HL-60 (cell line): ENCODE measurements around the gene SRPX.
A peak's percentile ranks its signal among the peaks of the same experiment; 100 is the strongest.

Source experiments
- DNase-seq, 2 experiments: peaks; one replicate each; pipeline ENCODE4 v3.0.0-alpha.2; 2010 to 2020; ENCODE audit warnings: low read depth in 1 of 2, low spot score in 1 of 2
- H3K27ac ChIP-seq: fragments of 250-450 bp; sonication (Bioruptor Pico); replicated peaks from 2 replicates; pipeline ENCODE4 v1.5.1; 2020; ENCODE audit warnings: mild to moderate bottlenecking, moderate library complexity
- H3K27me3 ChIP-seq: fragments of 250-450 bp; sonication (Bioruptor Pico); 2 replicates; pipeline ENCODE4 v1.5.1; 2021; ENCODE audit warnings: mild to moderate bottlenecking, moderate library complexity; ENCODE audit not compliant: insufficient read depth, poor library complexity, severe bottlenecking
- H3K4me3 ChIP-seq: replicated peaks from 2 replicates; pipeline ENCODE4 v1.5.1; 2011; ENCODE audit warnings: mild to moderate bottlenecking, control low read depth, low read length; ENCODE audit not compliant: insufficient read depth
- GABPA ChIP-seq: IDR thresholded peaks from 2 replicates; pipeline ENCODE4 v1.6.1; 2012; ENCODE audit warnings: low read depth
- POLR2AphosphoS5 ChIP-seq: IDR thresholded peaks from 2 replicates; pipeline ENCODE4 v1.6.1; 2012; ENCODE audit warnings: low read depth
- SPI1 ChIP-seq: IDR thresholded peaks from 2 replicates; pipeline ENCODE4 v1.6.1; 2012; ENCODE audit warnings: low read depth, mild to moderate bottlenecking, borderline replicate concordance
- TF ChIP-seq, protein P1 (sequence below): IDR thresholded peaks from one replicate; pipeline ENCODE4 v1.5.1; 2011; ENCODE audit warnings: low read length, control low read depth, inconsistent platforms; ENCODE audit not compliant: insufficient read depth
- TF ChIP-seq, protein P2 (sequence below): IDR thresholded peaks from 2 replicates; pipeline ENCODE4 v1.6.1; 2012; ENCODE audit warnings: low read depth; ENCODE audit not compliant: insufficient replicate concordance

The SRPX gene

DNA sequence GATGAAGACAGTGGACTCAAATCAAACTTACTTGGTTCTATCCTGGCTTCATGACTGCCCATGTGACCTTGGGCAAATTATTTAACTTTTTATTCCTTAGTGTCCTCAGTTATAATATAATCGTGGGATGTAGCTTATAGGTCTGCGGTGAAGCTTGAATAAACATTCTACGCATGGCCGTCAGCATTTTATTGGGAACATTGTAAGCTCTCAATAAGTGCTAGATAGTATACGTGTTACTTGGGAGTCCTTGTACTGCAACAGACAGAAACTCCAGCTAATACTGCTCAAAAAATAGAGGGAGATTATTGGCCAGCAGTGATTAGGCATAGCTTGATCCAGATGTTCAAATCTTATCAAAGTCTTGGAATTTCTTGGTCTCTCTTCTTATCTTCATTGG is 109.5 kb downstream of the SRPX start:
- Histone ChIP-seq H3K27me3 (peaks cover 2% of the 10 kb centered on the region), H3K27ac (no peak overlapping the region), H3K4me3 (no peak overlapping the region)
- TF ChIP-seq, protein P1, sequence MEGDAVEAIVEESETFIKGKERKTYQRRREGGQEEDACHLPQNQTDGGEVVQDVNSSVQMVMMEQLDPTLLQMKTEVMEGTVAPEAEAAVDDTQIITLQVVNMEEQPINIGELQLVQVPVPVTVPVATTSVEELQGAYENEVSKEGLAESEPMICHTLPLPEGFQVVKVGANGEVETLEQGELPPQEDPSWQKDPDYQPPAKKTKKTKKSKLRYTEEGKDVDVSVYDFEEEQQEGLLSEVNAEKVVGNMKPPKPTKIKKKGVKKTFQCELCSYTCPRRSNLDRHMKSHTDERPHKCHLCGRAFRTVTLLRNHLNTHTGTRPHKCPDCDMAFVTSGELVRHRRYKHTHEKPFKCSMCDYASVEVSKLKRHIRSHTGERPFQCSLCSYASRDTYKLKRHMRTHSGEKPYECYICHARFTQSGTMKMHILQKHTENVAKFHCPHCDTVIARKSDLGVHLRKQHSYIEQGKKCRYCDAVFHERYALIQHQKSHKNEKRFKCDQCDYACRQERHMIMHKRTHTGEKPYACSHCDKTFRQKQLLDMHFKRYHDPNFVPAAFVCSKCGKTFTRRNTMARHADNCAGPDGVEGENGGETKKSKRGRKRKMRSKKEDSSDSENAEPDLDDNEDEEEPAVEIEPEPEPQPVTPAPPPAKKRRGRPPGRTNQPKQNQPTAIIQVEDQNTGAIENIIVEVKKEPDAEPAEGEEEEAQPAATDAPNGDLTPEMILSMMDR: no peak
- no peak for TF ChIP-seq SPI1
- TF ChIP-seq POLR2AphosphoS5: no peak
- TF ChIP-seq GABPA: no peak
- TF ChIP-seq, protein P2, sequence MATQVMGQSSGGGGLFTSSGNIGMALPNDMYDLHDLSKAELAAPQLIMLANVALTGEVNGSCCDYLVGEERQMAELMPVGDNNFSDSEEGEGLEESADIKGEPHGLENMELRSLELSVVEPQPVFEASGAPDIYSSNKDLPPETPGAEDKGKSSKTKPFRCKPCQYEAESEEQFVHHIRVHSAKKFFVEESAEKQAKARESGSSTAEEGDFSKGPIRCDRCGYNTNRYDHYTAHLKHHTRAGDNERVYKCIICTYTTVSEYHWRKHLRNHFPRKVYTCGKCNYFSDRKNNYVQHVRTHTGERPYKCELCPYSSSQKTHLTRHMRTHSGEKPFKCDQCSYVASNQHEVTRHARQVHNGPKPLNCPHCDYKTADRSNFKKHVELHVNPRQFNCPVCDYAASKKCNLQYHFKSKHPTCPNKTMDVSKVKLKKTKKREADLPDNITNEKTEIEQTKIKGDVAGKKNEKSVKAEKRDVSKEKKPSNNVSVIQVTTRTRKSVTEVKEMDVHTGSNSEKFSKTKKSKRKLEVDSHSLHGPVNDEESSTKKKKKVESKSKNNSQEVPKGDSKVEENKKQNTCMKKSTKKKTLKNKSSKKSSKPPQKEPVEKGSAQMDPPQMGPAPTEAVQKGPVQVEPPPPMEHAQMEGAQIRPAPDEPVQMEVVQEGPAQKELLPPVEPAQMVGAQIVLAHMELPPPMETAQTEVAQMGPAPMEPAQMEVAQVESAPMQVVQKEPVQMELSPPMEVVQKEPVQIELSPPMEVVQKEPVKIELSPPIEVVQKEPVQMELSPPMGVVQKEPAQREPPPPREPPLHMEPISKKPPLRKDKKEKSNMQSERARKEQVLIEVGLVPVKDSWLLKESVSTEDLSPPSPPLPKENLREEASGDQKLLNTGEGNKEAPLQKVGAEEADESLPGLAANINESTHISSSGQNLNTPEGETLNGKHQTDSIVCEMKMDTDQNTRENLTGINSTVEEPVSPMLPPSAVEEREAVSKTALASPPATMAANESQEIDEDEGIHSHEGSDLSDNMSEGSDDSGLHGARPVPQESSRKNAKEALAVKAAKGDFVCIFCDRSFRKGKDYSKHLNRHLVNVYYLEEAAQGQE: no peak
- no peak for DNase-seq

DNA sequence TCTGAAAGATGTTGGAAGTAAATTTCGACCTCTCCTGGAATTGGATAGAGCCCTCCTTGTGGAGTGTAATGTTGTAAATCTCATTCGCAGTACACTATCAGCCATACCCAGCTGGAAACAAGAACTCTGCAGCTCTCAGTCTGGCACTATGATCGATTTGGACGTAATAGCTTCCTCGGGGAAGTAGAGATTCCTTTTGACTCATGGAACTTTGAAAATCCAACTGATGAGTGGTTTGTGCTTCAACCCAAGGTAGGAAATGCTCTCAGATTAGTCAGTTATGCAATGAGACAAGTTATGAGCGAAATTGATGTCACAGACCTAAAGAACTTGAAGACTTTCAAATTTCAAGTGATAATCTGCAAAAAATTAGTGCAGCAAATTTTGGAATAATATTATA is 110.4 kb downstream of the SRPX start:
- Histone ChIP-seq H3K27me3 (peaks cover 2% of the 10 kb centered on the region), H3K27ac (no peak overlapping the region), H3K4me3 (no peak overlapping the region)
- TF ChIP-seq GABPA: no peak
- no peak for TF ChIP-seq SPI1
- no peak for TF ChIP-seq POLR2AphosphoS5
- TF ChIP-seq, protein P1: no peak
- TF ChIP-seq, protein P2: no peak
- no peak for DNase-seq

DNA sequence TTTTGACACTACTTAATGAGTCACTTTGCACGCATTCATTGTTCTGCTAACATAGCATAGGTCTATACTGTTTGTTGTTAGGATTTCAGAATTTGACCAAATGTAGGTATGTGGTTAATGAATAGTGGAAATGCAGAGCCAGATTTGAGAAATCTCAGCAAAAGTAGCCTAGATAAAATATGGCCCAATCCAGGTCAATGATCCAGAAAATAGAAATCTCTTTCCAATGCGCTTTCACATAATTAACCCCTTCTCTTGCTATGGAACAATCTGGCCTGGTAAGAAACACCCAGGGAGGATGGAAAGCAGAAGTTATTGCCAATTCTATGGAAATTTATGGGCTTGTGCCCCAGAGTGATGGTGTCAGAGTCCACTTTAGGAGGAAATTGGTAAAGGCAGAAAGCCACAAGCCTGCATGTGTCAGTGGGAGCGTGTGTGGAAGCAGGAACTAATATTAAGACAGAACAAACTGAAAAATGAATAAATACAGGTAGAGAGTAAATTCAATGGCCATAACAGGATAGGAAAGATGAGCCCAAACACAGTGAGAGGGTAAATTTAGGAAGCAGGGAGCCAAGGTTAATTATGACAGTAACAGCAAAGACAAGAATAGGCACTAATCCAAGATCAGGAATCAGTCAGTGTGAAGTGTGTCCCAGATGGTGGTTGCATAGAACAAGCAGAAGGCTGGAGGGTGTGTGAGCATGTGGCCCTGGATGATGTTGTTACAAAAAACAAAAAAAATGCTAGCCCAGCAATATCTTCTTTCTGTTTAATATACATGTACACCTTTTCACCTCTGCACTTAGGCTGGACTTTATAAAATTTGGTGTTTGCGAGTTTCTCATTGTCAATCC is 111.4 kb downstream of the SRPX start:
- peaks cover 2% of the 10 kb centered on the region for H3K27me3 ChIP-seq
- peak in 1 of 2 experiments; percentile 18 for DNase-seq
- H3K4me3 ChIP-seq: no peak overlapping the region
- no peak overlapping the region for H3K27ac ChIP-seq
- TF ChIP-seq SPI1: no peak
- 0 out of 2 replicates have a peak, but pooled peaks have one; percentile 23 for TF ChIP-seq POLR2AphosphoS5

DNA sequence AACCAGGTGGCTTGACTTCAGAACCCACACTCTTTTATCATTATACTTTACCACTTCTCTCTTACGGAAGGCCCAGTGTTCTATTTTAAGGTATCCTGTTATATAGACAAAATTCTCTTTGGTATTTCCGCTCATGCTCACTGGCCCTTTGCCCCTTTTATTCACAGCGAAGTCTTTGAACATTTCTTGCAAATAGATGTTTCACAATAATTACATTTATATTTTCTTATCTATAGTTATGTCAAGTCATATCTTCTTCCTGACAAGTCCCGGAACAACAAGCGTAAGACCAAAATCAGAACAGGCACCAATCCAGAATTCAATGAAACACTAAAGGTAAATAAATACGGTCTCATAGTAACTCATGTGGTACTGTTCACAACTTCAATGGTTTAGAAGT is 112.3 kb downstream of the SRPX start:
- DNase-seq: no peak
- Histone ChIP-seq H3K4me3 (no peak overlapping the region), H3K27me3 (peaks cover 2% of the 10 kb centered on the region), H3K27ac (no peak overlapping the region)
- TF ChIP-seq GABPA: no peak
- TF ChIP-seq POLR2AphosphoS5: no peak
- TF ChIP-seq, protein P2: no peak
- TF ChIP-seq SPI1: no peak
- TF ChIP-seq, protein P1: no peak
